Liver (tissue), 9 donors: ENCODE measurements around the gene POU6F2. TPM values are rescaled to one million over a fixed set of nuclear protein-coding genes. Genes with fewer than 3 reads are reported as not detected.

Experiments
- DNase-seq: peaks from one replicate; pipeline ENCODE4 v3.0.0-alpha.2; 2017; ENCODE audit warnings: low spot score
- H3K27ac ChIP-seq, 2 donors: one replicate each; pipeline ENCODE4 v1.7.0; 2013; ENCODE audit warnings: inconsistent platforms in 2 of 2, low read length in 2 of 2, control low read depth in 1 of 2, low read depth in 1 of 2, mild to moderate bottlenecking in 1 of 2
- H3K27me3 ChIP-seq, 4 donors: one replicate each; pipeline versions ENCODE4 v1.6.1 to v1.7.0; 2013; ENCODE audit warnings: low read length in 3 of 4, inconsistent platforms in 1 of 4, mild to moderate bottlenecking in 1 of 4, moderate library complexity in 1 of 4; ENCODE audit not compliant: control insufficient read depth in 4 of 4, insufficient read depth in 4 of 4
- H3K36me3 ChIP-seq, 4 donors: one replicate each; pipeline versions ENCODE4 v1.6.1 to v1.7.0; 2013; ENCODE audit warnings: low read length in 3 of 4, mild to moderate bottlenecking in 3 of 4, low read depth in 1 of 4, moderate library complexity in 1 of 4; ENCODE audit not compliant: control insufficient read depth in 4 of 4, insufficient read depth in 3 of 4
- H3K4me1 ChIP-seq, 4 donors: one replicate each; pipeline versions ENCODE4 v1.6.1 to v1.7.0; 2013; ENCODE audit warnings: low read length in 3 of 4, mild to moderate bottlenecking in 3 of 4, moderate library complexity in 1 of 4; ENCODE audit not compliant: control insufficient read depth in 4 of 4, insufficient read depth in 4 of 4
- H3K4me3 ChIP-seq, 3 donors: one replicate each; pipeline versions ENCODE4 v1.6.1 to v1.7.0; 2013; ENCODE audit warnings: low read length in 3 of 3, control low read depth in 1 of 3, low read depth in 1 of 3, mild to moderate bottlenecking in 1 of 3
- H3K9ac ChIP-seq, 2 donors: one replicate each; pipeline ENCODE4 v1.7.0; 2013; ENCODE audit warnings: low read length in 2 of 2, mild to moderate bottlenecking in 2 of 2, moderate library complexity in 2 of 2, control low read depth in 1 of 2, low read depth in 1 of 2
- H3K9me3 ChIP-seq, 4 donors: one replicate each; pipeline versions ENCODE4 v1.6.1 to v1.7.0; 2013; ENCODE audit warnings: low read length in 3 of 4; ENCODE audit not compliant: control insufficient read depth in 4 of 4
- EGR1 ChIP-seq, 2 donors: IDR thresholded peaks; 2 replicates each; pipeline ENCODE4 v1.6.1; 2016 to 2018; ENCODE audit warnings: antibody characterized with exemption in 2 of 2, low read depth in 2 of 2
- FOXA1 ChIP-seq: IDR thresholded peaks from 2 replicates; pipeline ENCODE4 v1.6.1; 2016; ENCODE audit warnings: antibody characterized with exemption
- FOXA2 ChIP-seq: IDR thresholded peaks from 2 replicates; pipeline ENCODE4 v1.6.1; 2016; ENCODE audit warnings: antibody characterized with exemption
- GABPA ChIP-seq, 2 donors: IDR thresholded peaks in 1 of 2; conservative IDR thresholded peaks in 1 of 2; 2 replicates each; pipeline ENCODE4 v1.6.1; 2016; ENCODE audit warnings: antibody characterized with exemption in 2 of 2, mild to moderate bottlenecking in 1 of 2, moderate library complexity in 1 of 2
- HNF4A ChIP-seq, 2 donors: conservative IDR thresholded peaks; 2 replicates each; pipeline ENCODE4 v1.6.1; 2016; ENCODE audit warnings: antibody characterized with exemption in 2 of 2, mild to moderate bottlenecking in 2 of 2
- HNF4G ChIP-seq: IDR thresholded peaks from 2 replicates; pipeline ENCODE4 v1.6.1; 2016; ENCODE audit warnings: antibody characterized with exemption
- NR2F2 ChIP-seq: IDR thresholded peaks from 2 replicates; pipeline ENCODE4 v1.6.1; 2016; ENCODE audit warnings: antibody characterized with exemption
- RAD21 ChIP-seq, 2 donors: IDR thresholded peaks; 2 replicates each; pipeline ENCODE4 v1.6.1; 2016; ENCODE audit warnings: antibody characterized with exemption in 2 of 2, mild to moderate bottlenecking in 2 of 2
- RXRA ChIP-seq, 2 donors: IDR thresholded peaks; 2 replicates each; pipeline ENCODE4 v1.6.1; 2017 to 2018; ENCODE audit warnings: antibody characterized with exemption in 2 of 2, mild to moderate bottlenecking in 1 of 2
- SP1 ChIP-seq: IDR thresholded peaks from 2 replicates; pipeline ENCODE4 v1.6.1; 2018; ENCODE audit warnings: antibody characterized with exemption, mild to moderate bottlenecking
- TAF1 ChIP-seq: conservative IDR thresholded peaks from 2 replicates; pipeline ENCODE4 v1.6.1; 2016; ENCODE audit warnings: antibody characterized with exemption, mild to moderate bottlenecking
- YY1 ChIP-seq: IDR thresholded peaks from 2 replicates; pipeline ENCODE4 v1.6.1; 2016; ENCODE audit warnings: antibody characterized with exemption, mild to moderate bottlenecking
- WGBS: extraction: QIAGEN DNeasy Blood & Tissue Kit; methylation state at CpG from one replicate; pipeline ENCODE4 v1.1.7; 2013; 5-methylcytosine and 5-hydroxymethylcytosine counted together
- polyA plus RNA-seq, 2 donors: library from polyadenylated mRNA; stranded (reverse) in 1 of 2; unstranded in 1 of 2; fragments of 200-250 nt in 1 of 2; fragments of >200 nt in 1 of 2; fragmentation: Nextera tagmentation in 1 of 2; extraction: Ambion mirVana in 1 of 2; gene quantifications; one replicate each; pipeline versions ENCODE4 v1.2.1 to v1.2.3, GENCODE V29; 2013 to 2015
- total RNA-seq, 2 donors: library from RNA; depleted of rRNA; stranded (reverse); fragments of >200 nt; gene quantifications; one replicate each; pipeline ENCODE4 v1.2.3, GENCODE V29; 2014
- TF ChIP-seq, protein P1 (sequence below): IDR thresholded peaks from 2 replicates; pipeline ENCODE4 v1.6.1; 2016; ENCODE audit warnings: antibody characterized with exemption, mild to moderate bottlenecking
- TF ChIP-seq, protein P2 (sequence below): fragments of 150-350 bp; IDR thresholded peaks from 2 replicates; pipeline ENCODE4 v1.5.1; 2017; ENCODE audit warnings: improper control_type of control experiment, low read depth, low read length; ENCODE audit not compliant: missing input control
- TF ChIP-seq, protein P3 (sequence below): IDR thresholded peaks from 2 replicates; pipeline ENCODE4 v1.6.1; 2016; ENCODE audit warnings: antibody characterized with exemption
- TF ChIP-seq, protein P4 (sequence below): IDR thresholded peaks from 2 replicates; pipeline ENCODE4 v1.6.1; 2016; ENCODE audit warnings: antibody characterized with exemption
- TF ChIP-seq, protein P5 (sequence below): IDR thresholded peaks from 2 replicates; pipeline ENCODE4 v1.6.1; 2016; ENCODE audit warnings: antibody characterized with exemption
- donor health status: healthy.
- donor health status: healthy.
- donor health status: healthy.
- donor health status: healthy.
- donor health status: healthy.

The POU6F2 gene
- total and polyA plus RNA-seq, 4 donors = under 0.01 to 0.24 (median 0.08) TPM; not detected in 1

DNA sequence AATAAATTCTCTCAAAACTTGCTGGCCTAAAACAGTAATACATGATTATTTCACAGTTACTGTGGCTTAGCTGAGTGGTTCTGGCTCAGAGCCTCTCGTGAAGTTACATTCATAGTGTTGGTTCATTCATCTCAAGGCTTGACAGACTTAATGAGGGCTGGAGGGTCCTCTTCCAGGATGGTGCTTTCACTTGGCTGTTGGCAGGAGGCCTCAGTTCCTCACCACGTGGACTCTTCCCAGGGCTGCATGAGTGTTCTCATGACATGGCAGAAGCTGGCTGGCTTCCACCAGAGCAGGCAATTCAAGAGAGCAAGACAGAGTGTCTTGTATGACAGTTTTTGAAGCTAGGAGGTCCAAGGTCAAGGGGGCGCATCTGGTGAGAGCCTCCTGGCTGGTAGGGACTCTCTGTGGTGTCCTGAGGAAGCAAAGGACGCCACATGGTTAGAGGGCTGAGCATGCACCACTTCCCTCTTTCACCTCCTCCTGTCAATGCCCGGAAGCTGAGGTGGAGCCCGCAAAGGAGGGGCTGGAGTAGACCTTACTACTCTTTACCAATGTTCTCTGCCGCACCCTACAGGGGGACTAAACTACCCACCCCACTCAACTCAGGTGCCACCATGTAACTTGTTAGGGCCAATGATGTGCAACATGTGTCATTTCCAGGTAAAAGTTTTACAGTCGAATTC lies 530.3 kb downstream of the POU6F2 start:
- Histone ChIP-seq H3K4me1 (no peaks in the 10 kb centered on the region), H3K9me3 (no peaks in the 10 kb centered on the region), H3K36me3 (no peaks in the 10 kb centered on the region), H3K27ac (no peak overlapping the region), H3K27me3 (no peaks in the 10 kb centered on the region), H3K9ac (no peak overlapping the region), H3K4me3 (no peak overlapping the region)
- WGBS = 77% methylated on average over 8 of the region's 8 CpGs
- no peak for TF ChIP-seq TAF1
- no peak for TF ChIP-seq YY1
- no peak for TF ChIP-seq EGR1 (IDR thresholded peaks at IDR 0.05; ENCODE audit: low read depth in 2 of 2)
- TF ChIP-seq GABPA (IDR thresholded peaks at IDR 0.05 in 1 of 2, conservative IDR thresholded peaks at IDR 0.05 in 1 of 2) = no peak
- TF ChIP-seq HNF4A (conservative IDR thresholded peaks at IDR 0.05) = no peak
- TF ChIP-seq, protein P1, sequence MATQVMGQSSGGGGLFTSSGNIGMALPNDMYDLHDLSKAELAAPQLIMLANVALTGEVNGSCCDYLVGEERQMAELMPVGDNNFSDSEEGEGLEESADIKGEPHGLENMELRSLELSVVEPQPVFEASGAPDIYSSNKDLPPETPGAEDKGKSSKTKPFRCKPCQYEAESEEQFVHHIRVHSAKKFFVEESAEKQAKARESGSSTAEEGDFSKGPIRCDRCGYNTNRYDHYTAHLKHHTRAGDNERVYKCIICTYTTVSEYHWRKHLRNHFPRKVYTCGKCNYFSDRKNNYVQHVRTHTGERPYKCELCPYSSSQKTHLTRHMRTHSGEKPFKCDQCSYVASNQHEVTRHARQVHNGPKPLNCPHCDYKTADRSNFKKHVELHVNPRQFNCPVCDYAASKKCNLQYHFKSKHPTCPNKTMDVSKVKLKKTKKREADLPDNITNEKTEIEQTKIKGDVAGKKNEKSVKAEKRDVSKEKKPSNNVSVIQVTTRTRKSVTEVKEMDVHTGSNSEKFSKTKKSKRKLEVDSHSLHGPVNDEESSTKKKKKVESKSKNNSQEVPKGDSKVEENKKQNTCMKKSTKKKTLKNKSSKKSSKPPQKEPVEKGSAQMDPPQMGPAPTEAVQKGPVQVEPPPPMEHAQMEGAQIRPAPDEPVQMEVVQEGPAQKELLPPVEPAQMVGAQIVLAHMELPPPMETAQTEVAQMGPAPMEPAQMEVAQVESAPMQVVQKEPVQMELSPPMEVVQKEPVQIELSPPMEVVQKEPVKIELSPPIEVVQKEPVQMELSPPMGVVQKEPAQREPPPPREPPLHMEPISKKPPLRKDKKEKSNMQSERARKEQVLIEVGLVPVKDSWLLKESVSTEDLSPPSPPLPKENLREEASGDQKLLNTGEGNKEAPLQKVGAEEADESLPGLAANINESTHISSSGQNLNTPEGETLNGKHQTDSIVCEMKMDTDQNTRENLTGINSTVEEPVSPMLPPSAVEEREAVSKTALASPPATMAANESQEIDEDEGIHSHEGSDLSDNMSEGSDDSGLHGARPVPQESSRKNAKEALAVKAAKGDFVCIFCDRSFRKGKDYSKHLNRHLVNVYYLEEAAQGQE = no peak
- TF ChIP-seq, protein P2, sequence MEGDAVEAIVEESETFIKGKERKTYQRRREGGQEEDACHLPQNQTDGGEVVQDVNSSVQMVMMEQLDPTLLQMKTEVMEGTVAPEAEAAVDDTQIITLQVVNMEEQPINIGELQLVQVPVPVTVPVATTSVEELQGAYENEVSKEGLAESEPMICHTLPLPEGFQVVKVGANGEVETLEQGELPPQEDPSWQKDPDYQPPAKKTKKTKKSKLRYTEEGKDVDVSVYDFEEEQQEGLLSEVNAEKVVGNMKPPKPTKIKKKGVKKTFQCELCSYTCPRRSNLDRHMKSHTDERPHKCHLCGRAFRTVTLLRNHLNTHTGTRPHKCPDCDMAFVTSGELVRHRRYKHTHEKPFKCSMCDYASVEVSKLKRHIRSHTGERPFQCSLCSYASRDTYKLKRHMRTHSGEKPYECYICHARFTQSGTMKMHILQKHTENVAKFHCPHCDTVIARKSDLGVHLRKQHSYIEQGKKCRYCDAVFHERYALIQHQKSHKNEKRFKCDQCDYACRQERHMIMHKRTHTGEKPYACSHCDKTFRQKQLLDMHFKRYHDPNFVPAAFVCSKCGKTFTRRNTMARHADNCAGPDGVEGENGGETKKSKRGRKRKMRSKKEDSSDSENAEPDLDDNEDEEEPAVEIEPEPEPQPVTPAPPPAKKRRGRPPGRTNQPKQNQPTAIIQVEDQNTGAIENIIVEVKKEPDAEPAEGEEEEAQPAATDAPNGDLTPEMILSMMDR = no peak
- TF ChIP-seq, protein P3, sequence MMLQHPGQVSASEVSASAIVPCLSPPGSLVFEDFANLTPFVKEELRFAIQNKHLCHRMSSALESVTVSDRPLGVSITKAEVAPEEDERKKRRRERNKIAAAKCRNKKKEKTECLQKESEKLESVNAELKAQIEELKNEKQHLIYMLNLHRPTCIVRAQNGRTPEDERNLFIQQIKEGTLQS = no peak
- TF ChIP-seq SP1 = no peak
- DNase-seq = no peak

DNA sequence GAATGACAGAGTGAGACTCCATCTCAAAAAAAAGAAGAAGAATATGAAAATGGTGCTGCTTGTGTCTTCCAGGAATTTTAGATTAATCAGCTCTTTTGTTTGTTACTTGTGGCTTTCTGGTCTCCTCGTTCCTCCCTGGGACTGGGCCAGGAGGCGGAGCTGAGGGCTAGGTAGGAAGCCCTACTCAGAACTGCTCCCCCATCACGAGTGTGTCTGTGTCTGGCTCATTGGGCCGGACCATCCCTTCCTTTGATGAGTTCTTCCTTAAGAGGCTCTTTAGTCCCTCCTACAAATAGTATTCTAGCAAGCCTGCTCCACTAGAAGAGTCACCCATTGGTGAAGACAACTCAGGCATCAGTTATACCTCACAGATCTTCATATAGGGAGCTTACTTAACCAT lies 531.7 kb downstream of the POU6F2 start:
- no peak overlapping the region for H3K9ac ChIP-seq
- no peaks in the 10 kb centered on the region for H3K4me1 ChIP-seq
- H3K36me3 ChIP-seq = no peaks in the 10 kb centered on the region
- H3K27ac ChIP-seq = no peak overlapping the region
- H3K27me3 ChIP-seq = no peaks in the 10 kb centered on the region
- no peak for DNase-seq
- WGBS = 71% methylated on average over 4 of the region's 4 CpGs
- no peaks in the 10 kb centered on the region for H3K9me3 ChIP-seq
- no peak overlapping the region for H3K4me3 ChIP-seq
- TF ChIP-seq RXRA (IDR thresholded peaks at IDR 0.05) (no peak), TAF1 (no peak), HNF4G (no peak), FOXA1 (no peak), NR2F2 (no peak), HNF4A (conservative IDR thresholded peaks at IDR 0.05) (no peak), YY1 (no peak), SP1 (no peak), RAD21 (IDR thresholded peaks at IDR 0.05) (no peak), FOXA2 (no peak)
- TF ChIP-seq, protein P2 = no peak
- TF ChIP-seq, protein P4, sequence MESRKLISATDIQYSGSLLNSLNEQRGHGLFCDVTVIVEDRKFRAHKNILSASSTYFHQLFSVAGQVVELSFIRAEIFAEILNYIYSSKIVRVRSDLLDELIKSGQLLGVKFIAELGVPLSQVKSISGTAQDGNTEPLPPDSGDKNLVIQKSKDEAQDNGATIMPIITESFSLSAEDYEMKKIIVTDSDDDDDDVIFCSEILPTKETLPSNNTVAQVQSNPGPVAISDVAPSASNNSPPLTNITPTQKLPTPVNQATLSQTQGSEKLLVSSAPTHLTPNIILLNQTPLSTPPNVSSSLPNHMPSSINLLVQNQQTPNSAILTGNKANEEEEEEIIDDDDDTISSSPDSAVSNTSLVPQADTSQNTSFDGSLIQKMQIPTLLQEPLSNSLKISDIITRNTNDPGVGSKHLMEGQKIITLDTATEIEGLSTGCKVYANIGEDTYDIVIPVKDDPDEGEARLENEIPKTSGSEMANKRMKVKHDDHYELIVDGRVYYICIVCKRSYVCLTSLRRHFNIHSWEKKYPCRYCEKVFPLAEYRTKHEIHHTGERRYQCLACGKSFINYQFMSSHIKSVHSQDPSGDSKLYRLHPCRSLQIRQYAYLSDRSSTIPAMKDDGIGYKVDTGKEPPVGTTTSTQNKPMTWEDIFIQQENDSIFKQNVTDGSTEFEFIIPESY = no peak
- TF ChIP-seq, protein P1 = no peak
- TF ChIP-seq, protein P3 = no peak
- TF ChIP-seq, protein P5, sequence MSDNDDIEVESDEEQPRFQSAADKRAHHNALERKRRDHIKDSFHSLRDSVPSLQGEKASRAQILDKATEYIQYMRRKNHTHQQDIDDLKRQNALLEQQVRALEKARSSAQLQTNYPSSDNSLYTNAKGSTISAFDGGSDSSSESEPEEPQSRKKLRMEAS = no peak
